ENCODE measurements around the gene TMPRSS4.

DNA sequence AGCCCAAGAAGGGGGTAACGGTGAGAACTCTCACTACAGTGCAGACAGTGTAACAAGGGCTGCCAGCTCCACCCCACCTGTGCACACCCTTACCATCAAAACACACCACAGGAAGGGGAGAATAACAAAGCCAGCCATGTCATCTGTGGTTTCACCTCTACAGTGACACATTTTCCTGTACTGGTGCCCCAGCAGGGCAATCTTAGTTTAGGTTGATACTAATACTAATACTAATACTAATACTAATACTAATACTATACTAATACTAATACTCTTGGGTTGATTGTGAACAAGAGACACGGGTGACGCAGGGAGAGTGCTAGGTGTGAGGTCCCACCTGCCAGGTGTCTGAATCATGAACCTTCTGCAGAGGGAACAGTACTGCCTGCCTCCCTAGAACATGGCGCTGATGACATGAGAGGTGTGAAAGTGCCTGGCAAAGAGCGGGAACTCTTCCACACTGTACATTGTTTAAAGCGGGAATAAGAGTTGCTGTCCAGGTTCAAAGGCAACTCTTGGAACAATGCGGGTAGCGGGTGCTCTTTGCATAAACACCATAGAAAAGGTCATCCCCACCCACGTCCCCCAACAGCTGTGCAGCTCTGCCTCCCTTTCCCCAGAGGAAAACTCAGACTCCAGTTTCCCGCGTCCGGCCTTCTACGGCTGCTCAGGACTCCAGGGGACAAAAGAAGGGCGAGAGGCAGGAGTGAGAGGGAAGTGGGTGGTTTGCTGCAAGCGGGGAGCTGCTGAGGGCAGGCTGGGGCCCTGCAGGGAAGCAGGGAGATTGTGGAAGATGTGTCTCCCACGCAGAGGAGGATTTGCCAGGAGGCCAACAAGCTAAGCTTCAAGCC, 25.0 kb upstream of the TMPRSS4 start:
- TF ChIP-seq, protein P1, sequence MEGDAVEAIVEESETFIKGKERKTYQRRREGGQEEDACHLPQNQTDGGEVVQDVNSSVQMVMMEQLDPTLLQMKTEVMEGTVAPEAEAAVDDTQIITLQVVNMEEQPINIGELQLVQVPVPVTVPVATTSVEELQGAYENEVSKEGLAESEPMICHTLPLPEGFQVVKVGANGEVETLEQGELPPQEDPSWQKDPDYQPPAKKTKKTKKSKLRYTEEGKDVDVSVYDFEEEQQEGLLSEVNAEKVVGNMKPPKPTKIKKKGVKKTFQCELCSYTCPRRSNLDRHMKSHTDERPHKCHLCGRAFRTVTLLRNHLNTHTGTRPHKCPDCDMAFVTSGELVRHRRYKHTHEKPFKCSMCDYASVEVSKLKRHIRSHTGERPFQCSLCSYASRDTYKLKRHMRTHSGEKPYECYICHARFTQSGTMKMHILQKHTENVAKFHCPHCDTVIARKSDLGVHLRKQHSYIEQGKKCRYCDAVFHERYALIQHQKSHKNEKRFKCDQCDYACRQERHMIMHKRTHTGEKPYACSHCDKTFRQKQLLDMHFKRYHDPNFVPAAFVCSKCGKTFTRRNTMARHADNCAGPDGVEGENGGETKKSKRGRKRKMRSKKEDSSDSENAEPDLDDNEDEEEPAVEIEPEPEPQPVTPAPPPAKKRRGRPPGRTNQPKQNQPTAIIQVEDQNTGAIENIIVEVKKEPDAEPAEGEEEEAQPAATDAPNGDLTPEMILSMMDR (IDR thresholded peaks at IDR 0.05; ENCODE audit: low read depth, low read length, missing input control), result no peak
- TF ChIP-seq, protein P2, sequence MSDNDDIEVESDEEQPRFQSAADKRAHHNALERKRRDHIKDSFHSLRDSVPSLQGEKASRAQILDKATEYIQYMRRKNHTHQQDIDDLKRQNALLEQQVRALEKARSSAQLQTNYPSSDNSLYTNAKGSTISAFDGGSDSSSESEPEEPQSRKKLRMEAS (IDR thresholded peaks at IDR 0.05), result no peak
- TF ChIP-seq SP1 (IDR thresholded peaks at IDR 0.05) (no peak), YY1 (IDR thresholded peaks at IDR 0.05) (no peak), EGR1 (IDR thresholded peaks at IDR 0.05; ENCODE audit: low read depth in 2 of 2) (no peak), RAD21 (IDR thresholded peaks at IDR 0.05) (no peak), JUND (IDR thresholded peaks at IDR 0.05) (no peak), TAF1 (conservative IDR thresholded peaks at IDR 0.05) (no peak), GABPA (IDR thresholded peaks at IDR 0.05 in 1 of 2, conservative IDR thresholded peaks at IDR 0.05 in 1 of 2) (no peak)
- TF ChIP-seq, protein P3, sequence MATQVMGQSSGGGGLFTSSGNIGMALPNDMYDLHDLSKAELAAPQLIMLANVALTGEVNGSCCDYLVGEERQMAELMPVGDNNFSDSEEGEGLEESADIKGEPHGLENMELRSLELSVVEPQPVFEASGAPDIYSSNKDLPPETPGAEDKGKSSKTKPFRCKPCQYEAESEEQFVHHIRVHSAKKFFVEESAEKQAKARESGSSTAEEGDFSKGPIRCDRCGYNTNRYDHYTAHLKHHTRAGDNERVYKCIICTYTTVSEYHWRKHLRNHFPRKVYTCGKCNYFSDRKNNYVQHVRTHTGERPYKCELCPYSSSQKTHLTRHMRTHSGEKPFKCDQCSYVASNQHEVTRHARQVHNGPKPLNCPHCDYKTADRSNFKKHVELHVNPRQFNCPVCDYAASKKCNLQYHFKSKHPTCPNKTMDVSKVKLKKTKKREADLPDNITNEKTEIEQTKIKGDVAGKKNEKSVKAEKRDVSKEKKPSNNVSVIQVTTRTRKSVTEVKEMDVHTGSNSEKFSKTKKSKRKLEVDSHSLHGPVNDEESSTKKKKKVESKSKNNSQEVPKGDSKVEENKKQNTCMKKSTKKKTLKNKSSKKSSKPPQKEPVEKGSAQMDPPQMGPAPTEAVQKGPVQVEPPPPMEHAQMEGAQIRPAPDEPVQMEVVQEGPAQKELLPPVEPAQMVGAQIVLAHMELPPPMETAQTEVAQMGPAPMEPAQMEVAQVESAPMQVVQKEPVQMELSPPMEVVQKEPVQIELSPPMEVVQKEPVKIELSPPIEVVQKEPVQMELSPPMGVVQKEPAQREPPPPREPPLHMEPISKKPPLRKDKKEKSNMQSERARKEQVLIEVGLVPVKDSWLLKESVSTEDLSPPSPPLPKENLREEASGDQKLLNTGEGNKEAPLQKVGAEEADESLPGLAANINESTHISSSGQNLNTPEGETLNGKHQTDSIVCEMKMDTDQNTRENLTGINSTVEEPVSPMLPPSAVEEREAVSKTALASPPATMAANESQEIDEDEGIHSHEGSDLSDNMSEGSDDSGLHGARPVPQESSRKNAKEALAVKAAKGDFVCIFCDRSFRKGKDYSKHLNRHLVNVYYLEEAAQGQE (IDR thresholded peaks at IDR 0.05), result no peak
- TF ChIP-seq, protein P4, sequence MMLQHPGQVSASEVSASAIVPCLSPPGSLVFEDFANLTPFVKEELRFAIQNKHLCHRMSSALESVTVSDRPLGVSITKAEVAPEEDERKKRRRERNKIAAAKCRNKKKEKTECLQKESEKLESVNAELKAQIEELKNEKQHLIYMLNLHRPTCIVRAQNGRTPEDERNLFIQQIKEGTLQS (IDR thresholded peaks at IDR 0.05), result no peak
